Neural crest cell (in vitro differentiated cells): ENCODE results near the gene TPH2. TPM values are rescaled to one million over a fixed set of nuclear protein-coding genes. Genes with fewer than 3 reads are reported as not detected.

Experiments
- DNase-seq: peaks from one replicate; pipeline ENCODE4 v3.0.0; 2021; ENCODE audit warnings: low read depth, mixed read lengths, low spot score
- H3K27ac Mint-ChIP-seq: one replicate; pipeline ENCODE4 v1.8.0; 2021; ENCODE audit warnings: mild to moderate bottlenecking, mixed read lengths; ENCODE audit not compliant: unreplicated experiment
- H3K27me3 Mint-ChIP-seq: 2 replicates; pipeline ENCODE4 v1.8.0; 2021; ENCODE audit warnings: low read depth, mild to moderate bottlenecking, mixed read lengths
- H3K36me3 Mint-ChIP-seq: 2 replicates; pipeline ENCODE4 v1.8.0; 2021; ENCODE audit warnings: low read depth, mild to moderate bottlenecking, mixed read lengths
- H3K4me1 Mint-ChIP-seq: 2 replicates; pipeline ENCODE4 v1.8.0; 2021; ENCODE audit warnings: mixed read lengths
- H3K4me3 Mint-ChIP-seq: one replicate; pipeline ENCODE4 v1.8.0; 2021; ENCODE audit warnings: mild to moderate bottlenecking, mixed read lengths
- H3K9me3 Mint-ChIP-seq: 2 replicates; pipeline ENCODE4 v1.8.0; 2021; ENCODE audit warnings: mixed read lengths
- CTCF ChIP-seq: fragments of 200-600 bp; sonication (generic); conservative IDR thresholded peaks from 2 replicates; pipeline ENCODE4 v1.5.0; 2021; ENCODE audit warnings: antibody characterized with exemption, mild to moderate bottlenecking
- total RNA-seq: library from RNA; stranded (reverse); gene quantifications from 2 replicates; pipeline ENCODE4 v1.2.1, GENCODE V29; 2021

TPH2 gene
- total RNA-seq, 1 donor from 2014 or later: 0.09 TPM

GRCh38 chr12:71958457-71958856 is 19.8 kb downstream of the TPH2 start:
- Mint-ChIP-seq H3K36me3 (no peaks in the 10 kb centered on the region), H3K9me3 (no peaks in the 10 kb centered on the region), H3K27me3 (no peaks in the 10 kb centered on the region), H3K4me1 (peaks cover 17% of the 10 kb centered on the region), H3K27ac (no peak overlapping the region), H3K4me3 (no peak overlapping the region)
- no peak for TF ChIP-seq CTCF
- DNase-seq: no peak

- no peaks in the 10 kb centered on the region for H3K9me3 Mint-ChIP-seq
- no peaks in the 10 kb centered on the region for H3K27me3 Mint-ChIP-seq
- DNase-seq: no peak
- no peaks in the 10 kb centered on the region for H3K36me3 Mint-ChIP-seq
- H3K4me3 Mint-ChIP-seq: no peak overlapping the region
- H3K27ac Mint-ChIP-seq: no peak overlapping the region
- TF ChIP-seq CTCF: no peak
- peaks cover 10% of the 10 kb centered on the region for H3K4me1 Mint-ChIP-seq
Observed at GRCh38 chr12:71958993-71959578, 20.4 kb downstream of the TPH2 start.

GRCh38 chr12:71967211-71967610 is 28.6 kb downstream of the TPH2 start:
- Mint-ChIP-seq H3K9me3 (no peaks in the 10 kb centered on the region), H3K36me3 (no peaks in the 10 kb centered on the region), H3K27ac (no peak overlapping the region), H3K27me3 (no peaks in the 10 kb centered on the region), H3K4me3 (no peak overlapping the region), H3K4me1 (no peaks in the 10 kb centered on the region)
- no peak for DNase-seq
- no peak for TF ChIP-seq CTCF

GRCh38 chr12:71969330-71969729 is 30.7 kb downstream of the TPH2 start:
- Mint-ChIP-seq H3K27ac (no peak overlapping the region), H3K4me3 (no peak overlapping the region), H3K4me1 (no peaks in the 10 kb centered on the region), H3K36me3 (no peaks in the 10 kb centered on the region), H3K27me3 (no peaks in the 10 kb centered on the region), H3K9me3 (no peaks in the 10 kb centered on the region)
- TF ChIP-seq CTCF: no peak
- no peak for DNase-seq

- H3K4me1 Mint-ChIP-seq: no peaks in the 10 kb centered on the region
- no peaks in the 10 kb centered on the region for H3K36me3 Mint-ChIP-seq
- H3K9me3 Mint-ChIP-seq: no peaks in the 10 kb centered on the region
- H3K27ac Mint-ChIP-seq: no peak overlapping the region
- no peak overlapping the region for H3K4me3 Mint-ChIP-seq
- TF ChIP-seq CTCF: no peak
- DNase-seq: no peak
- no peaks in the 10 kb centered on the region for H3K27me3 Mint-ChIP-seq
Observed at GRCh38 chr12:71970031-71970430, 31.4 kb downstream of the TPH2 start.
